OCI-LY1 (cell line): ENCODE measurements around the gene PAX3.

Experiments
- H2AFZ ChIP-seq: fragments of 200-600 bp; sonication (generic), shearing (Covaris generic); 2 replicates; pipeline ENCODE4 v1.6.0; 2014; ENCODE audit warnings: antibody characterized with exemption, mild to moderate bottlenecking, low read length
- H3F3A ChIP-seq: fragments of 200-600 bp; sonication (generic), shearing (Covaris generic); 2 replicates; pipeline ENCODE4 v1.6.0; 2014; ENCODE audit warnings: mild to moderate bottlenecking, antibody characterized with exemption, low read length, moderate library complexity; ENCODE audit not compliant: insufficient read depth
- H3K27ac ChIP-seq: fragments of 200-600 bp; sonication (generic); 2 replicates; pipeline ENCODE4 v1.5.1; 2014; ENCODE audit warnings: low read length, mixed run types, mild to moderate bottlenecking, low read depth; ENCODE audit not compliant: poor library complexity, severe bottlenecking
- H3K27me3 ChIP-seq: fragments of 200-600 bp; sonication (generic); 2 replicates; pipeline ENCODE4 v1.6.0; 2014; ENCODE audit warnings: antibody characterized with exemption, mild to moderate bottlenecking, low read length, moderate library complexity; ENCODE audit not compliant: insufficient read depth
- H3K36me3 ChIP-seq: fragments of 200-600 bp; sonication (generic); 2 replicates; pipeline ENCODE4 v1.6.1; 2014; ENCODE audit warnings: mild to moderate bottlenecking, antibody characterized with exemption, low read length, moderate library complexity, mixed read lengths; ENCODE audit not compliant: insufficient read depth
- H3K4me1 ChIP-seq: fragments of 200-600 bp; sonication (generic); 2 replicates; pipeline ENCODE4 v1.5.1; 2014; ENCODE audit warnings: mild to moderate bottlenecking, low read length, moderate library complexity; ENCODE audit not compliant: insufficient read depth, severe bottlenecking
- H3K4me2 ChIP-seq: fragments of 200-600 bp; sonication (generic), shearing (Covaris generic); 2 replicates; pipeline ENCODE4 v1.6.1; 2014; ENCODE audit warnings: low read length
- H3K4me3 ChIP-seq: fragments of 200-600 bp; sonication (generic); 2 replicates; pipeline ENCODE4 v1.5.1; 2014; ENCODE audit warnings: low read length, low read depth, mild to moderate bottlenecking, mixed read lengths; ENCODE audit not compliant: poor library complexity, severe bottlenecking
- H3K79me2 ChIP-seq: fragments of 200-600 bp; shearing (Covaris generic); 2 replicates; pipeline ENCODE4 v1.6.1; 2016; ENCODE audit warnings: mixed run types, low read length, mixed read lengths; ENCODE audit not compliant: insufficient read depth
- H3K9ac ChIP-seq: fragments of 200-600 bp; sonication (generic), shearing (Covaris generic); 2 replicates; pipeline ENCODE4 v1.6.1; 2014; ENCODE audit warnings: mild to moderate bottlenecking, low read length, mixed read lengths
- H3K9me2 ChIP-seq: fragments of 200-600 bp; sonication (generic), shearing (Covaris generic); 2 replicates; pipeline ENCODE4 v1.6.1; 2014; ENCODE audit warnings: low read depth, mild to moderate bottlenecking, low read length, mixed read lengths
- H3K9me3 ChIP-seq: fragments of 200-600 bp; shearing (Covaris generic); 2 replicates; pipeline ENCODE4 v1.6.1; 2014; ENCODE audit warnings: low read length, mixed read lengths
- H4K20me1 ChIP-seq: fragments of 200-600 bp; sonication (generic), shearing (Covaris generic); 2 replicates; pipeline ENCODE4 v1.6.0; 2016; ENCODE audit warnings: mild to moderate bottlenecking, low read length; ENCODE audit not compliant: insufficient read depth
- EZH2 ChIP-seq: fragments of 200-600 bp; sonication (generic), shearing (Covaris generic); IDR thresholded peaks from 2 replicates; pipeline ENCODE4 v1.8.0; 2017; ENCODE audit warnings: borderline replicate concordance, mixed run types, mild to moderate bottlenecking, antibody characterized with exemption, low read length, moderate library complexity, mixed read lengths
- TF ChIP-seq, protein P1 (sequence below): fragments of 200-600 bp; sonication (generic), shearing (Covaris generic); IDR thresholded peaks from 2 replicates; pipeline ENCODE4 v1.5.1; 2017; ENCODE audit warnings: mild to moderate bottlenecking, antibody characterized with exemption, low read length, moderate library complexity, mixed read lengths

PAX3 gene

DNA sequence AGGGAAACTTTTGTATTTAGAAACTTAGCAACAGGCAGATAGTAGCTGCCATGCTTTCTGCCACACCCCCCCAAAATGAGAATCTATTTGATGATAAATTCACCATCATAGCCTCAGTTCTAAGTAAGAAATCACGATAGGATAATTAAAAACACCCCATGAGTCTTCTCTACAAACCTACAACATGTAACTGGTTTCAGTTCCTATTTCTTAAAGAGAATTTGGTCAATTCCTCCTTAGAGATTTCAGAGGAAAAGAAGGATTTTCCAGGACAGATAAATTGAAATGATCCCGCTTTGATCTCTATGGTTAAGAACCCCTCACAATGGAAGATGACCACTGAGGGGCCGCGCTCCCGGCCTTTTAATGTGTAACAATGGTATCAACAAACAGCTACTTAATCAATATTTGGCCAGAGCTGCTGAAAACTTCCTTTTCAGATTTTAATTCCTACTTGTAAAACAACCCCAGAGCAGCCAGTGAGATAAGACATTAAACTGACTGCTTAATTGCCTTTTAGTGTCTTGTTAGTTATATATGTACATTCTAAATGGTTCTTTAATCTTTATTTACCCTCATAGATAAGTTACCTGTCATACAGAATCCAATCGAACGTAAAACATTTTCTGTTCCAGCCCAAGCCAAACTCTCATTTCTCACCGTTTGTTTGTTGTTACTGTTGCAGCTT is 10.1 kb downstream of the PAX3 start:
- Histone ChIP-seq H3K27me3 (no peaks in the 10 kb centered on the region), H3K9me2 (no peaks in the 10 kb centered on the region), H3F3A (no peaks in the 10 kb centered on the region), H3K9me3 (no peaks in the 10 kb centered on the region), H3K4me2 (no peak overlapping the region), H3K9ac (no peak overlapping the region), H3K79me2 (no peaks in the 10 kb centered on the region), H2AFZ (no peak overlapping the region), H3K27ac (no peak overlapping the region), H3K4me3 (no peak overlapping the region), H4K20me1 (no peaks in the 10 kb centered on the region), H3K4me1 (no peaks in the 10 kb centered on the region), H3K36me3 (no peaks in the 10 kb centered on the region)
- TF ChIP-seq, protein P1, sequence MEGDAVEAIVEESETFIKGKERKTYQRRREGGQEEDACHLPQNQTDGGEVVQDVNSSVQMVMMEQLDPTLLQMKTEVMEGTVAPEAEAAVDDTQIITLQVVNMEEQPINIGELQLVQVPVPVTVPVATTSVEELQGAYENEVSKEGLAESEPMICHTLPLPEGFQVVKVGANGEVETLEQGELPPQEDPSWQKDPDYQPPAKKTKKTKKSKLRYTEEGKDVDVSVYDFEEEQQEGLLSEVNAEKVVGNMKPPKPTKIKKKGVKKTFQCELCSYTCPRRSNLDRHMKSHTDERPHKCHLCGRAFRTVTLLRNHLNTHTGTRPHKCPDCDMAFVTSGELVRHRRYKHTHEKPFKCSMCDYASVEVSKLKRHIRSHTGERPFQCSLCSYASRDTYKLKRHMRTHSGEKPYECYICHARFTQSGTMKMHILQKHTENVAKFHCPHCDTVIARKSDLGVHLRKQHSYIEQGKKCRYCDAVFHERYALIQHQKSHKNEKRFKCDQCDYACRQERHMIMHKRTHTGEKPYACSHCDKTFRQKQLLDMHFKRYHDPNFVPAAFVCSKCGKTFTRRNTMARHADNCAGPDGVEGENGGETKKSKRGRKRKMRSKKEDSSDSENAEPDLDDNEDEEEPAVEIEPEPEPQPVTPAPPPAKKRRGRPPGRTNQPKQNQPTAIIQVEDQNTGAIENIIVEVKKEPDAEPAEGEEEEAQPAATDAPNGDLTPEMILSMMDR: no peak

DNA sequence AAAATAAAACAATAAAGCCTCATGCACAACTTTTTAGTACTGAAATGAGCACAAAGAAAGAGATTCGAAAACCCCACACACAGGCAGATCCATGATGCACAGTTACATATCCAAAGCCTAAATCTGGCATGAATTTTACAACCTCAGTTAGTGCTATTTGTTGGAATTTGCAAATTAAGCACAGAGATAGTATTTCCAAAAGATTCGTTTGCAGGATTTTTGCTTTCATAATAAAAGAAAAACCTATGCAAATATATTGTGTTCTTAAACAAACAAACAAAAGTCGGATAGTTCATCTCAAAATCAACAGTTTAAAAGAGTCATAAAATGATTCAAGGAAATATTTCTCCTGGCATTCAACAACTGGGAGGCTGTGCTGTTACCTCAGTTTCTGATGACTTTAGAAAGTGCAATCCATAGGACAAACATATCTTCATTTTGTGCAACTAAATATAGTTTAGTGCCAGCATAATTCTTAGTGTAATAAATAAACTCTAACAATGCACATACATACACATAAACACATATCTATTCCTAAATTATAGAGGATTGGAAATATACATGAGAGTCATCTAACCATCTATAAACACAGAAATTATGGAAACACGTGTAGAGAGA is 10.8 kb downstream of the PAX3 start:
- no peak for TF ChIP-seq EZH2
- TF ChIP-seq, protein P1: no peak
- Histone ChIP-seq H2AFZ (no peak overlapping the region), H3K27ac (no peak overlapping the region), H3K4me1 (no peaks in the 10 kb centered on the region), H3F3A (no peaks in the 10 kb centered on the region), H3K9ac (no peak overlapping the region), H3K36me3 (no peaks in the 10 kb centered on the region), H3K4me2 (no peak overlapping the region), H3K79me2 (no peaks in the 10 kb centered on the region), H3K9me3 (no peaks in the 10 kb centered on the region), H3K4me3 (no peak overlapping the region), H4K20me1 (no peaks in the 10 kb centered on the region), H3K27me3 (no peaks in the 10 kb centered on the region), H3K9me2 (no peaks in the 10 kb centered on the region)

DNA sequence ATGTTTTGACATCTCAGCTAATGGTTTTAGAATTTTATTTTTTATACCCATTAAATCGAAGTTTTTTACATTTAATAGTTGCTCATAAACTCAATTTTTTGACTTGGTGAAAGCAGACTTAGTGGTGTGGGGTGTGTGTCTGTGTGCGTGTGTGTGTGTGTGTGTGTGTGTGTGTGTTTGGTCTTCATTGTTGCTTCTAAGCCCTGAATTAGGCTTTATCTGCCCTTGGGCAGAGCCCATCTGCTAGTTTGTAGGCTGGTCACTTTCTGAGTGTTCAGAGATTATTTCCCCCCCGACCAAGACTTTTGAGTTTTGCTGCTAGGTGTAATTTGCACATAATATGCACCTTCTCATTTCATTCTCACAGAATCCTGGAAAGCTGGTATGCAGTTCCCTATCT is 14.3 kb downstream of the PAX3 start:
- Histone ChIP-seq H3K9ac (no peak overlapping the region), H3K4me2 (no peak overlapping the region), H3K27me3 (no peaks in the 10 kb centered on the region), H2AFZ (no peak overlapping the region), H3K4me3 (no peak overlapping the region), H3K9me3 (no peaks in the 10 kb centered on the region), H3K79me2 (no peaks in the 10 kb centered on the region), H3K9me2 (no peaks in the 10 kb centered on the region), H3F3A (no peaks in the 10 kb centered on the region), H3K27ac (no peak overlapping the region), H3K36me3 (no peaks in the 10 kb centered on the region), H3K4me1 (no peaks in the 10 kb centered on the region), H4K20me1 (no peaks in the 10 kb centered on the region)
- TF ChIP-seq, protein P1: no peak
- TF ChIP-seq EZH2: no peak
